HEK293 (cell line): ENCODE results near the gene DOCK8.

ENCODE experiments used
- CTCF ChIA-PET: fragments of 350-600 bp; formaldehyde crosslinking; extraction: SDS; loops from one replicate; lab custom pipeline; 2021; ENCODE audit warnings: antibody characterized with exemption; lab: Yijun Ruan, JAX
- POLR2A ChIA-PET: fragments of 300-600 bp; formaldehyde crosslinking; extraction: SDS; loops from one replicate; lab custom pipeline; 2020; ENCODE audit warnings: antibody characterized with exemption, inconsistent platforms; lab: Yijun Ruan, JAX
- H3K27ac ChIP-seq: fragments of 200-500 bp; sonication (Bioruptor generic); 2 replicates; pipeline ENCODE4 v1.5.1; 2014; ENCODE audit warnings: low read depth, low read length, control low read depth, inconsistent platforms; ENCODE audit errors: extremely low read depth
- H3K36me3 ChIP-seq, 2 experiments: fragments of 200-500 bp in 1 of 2; sonication (Bioruptor generic) in 1 of 2; 1 replicate in 1 of 2; 2 replicates in 1 of 2; pipeline ENCODE4 v1.5.1; 2014 to 2017; ENCODE audit warnings: inconsistent platforms in 2 of 2, low read length in 2 of 2; ENCODE audit not compliant: control insufficient read depth in 2 of 2, insufficient read depth in 1 of 2
- H3K4me1 ChIP-seq: fragments of 200-500 bp; sonication (Bioruptor generic); 2 replicates; pipeline ENCODE4 v1.5.1; 2014; ENCODE audit warnings: mild to moderate bottlenecking, low read length, inconsistent platforms; ENCODE audit not compliant: control insufficient read depth, insufficient read depth
- H3K4me3 ChIP-seq: 2 replicates; pipeline ENCODE4 v1.5.1; 2011; ENCODE audit warnings: low read depth, mild to moderate bottlenecking, control low read depth, low read length, moderate library complexity
- H3K9me3 ChIP-seq: fragments of 200-500 bp; sonication (Bioruptor generic); 2 replicates; pipeline ENCODE4 v1.5.1; 2014; ENCODE audit warnings: low read depth, low read length, inconsistent platforms; ENCODE audit not compliant: control insufficient read depth, insufficient read depth
- MEIS1 ChIP-seq: sonication (generic); formaldehyde crosslinking; IDR thresholded peaks from 2 replicates; pipeline ENCODE4 v1.8.1; 2022; ENCODE audit warnings: missing genetic modification reagents, mild to moderate bottlenecking, borderline replicate concordance
- PRDM1 ChIP-seq: fragments of 450-650 bp; formaldehyde crosslinking; IDR thresholded peaks from 2 replicates; pipeline ENCODE4; 2016; ENCODE audit warnings: missing biosample characterization, missing genetic modification characterization
- PRDM2 ChIP-seq: fragments of 450-650 bp; formaldehyde crosslinking; IDR thresholded peaks from 2 replicates; pipeline ENCODE4 v1.5.1; 2016; ENCODE audit warnings: missing biosample characterization, missing genetic modification characterization, borderline replicate concordance
- ZFHX2 ChIP-seq: fragments of 450-650 bp; formaldehyde crosslinking; conservative IDR thresholded peaks from 2 replicates; pipeline ENCODE4 v1.5.1; 2016; ENCODE audit warnings: missing biosample characterization, missing genetic modification characterization
- ZNF157 ChIP-seq: fragments of 450-650 bp; formaldehyde crosslinking; IDR thresholded peaks from 2 replicates; pipeline ENCODE4 v1.5.1; 2016; ENCODE audit warnings: missing biosample characterization, missing genetic modification characterization
- ZNF16 ChIP-seq: fragments of 450-650 bp; formaldehyde crosslinking; IDR thresholded peaks from 2 replicates; pipeline ENCODE4 v1.5.1; 2016; ENCODE audit warnings: low read depth, missing biosample characterization, missing genetic modification characterization
- ZNF280C ChIP-seq: fragments of 450-650 bp; formaldehyde crosslinking; IDR thresholded peaks from 2 replicates; pipeline ENCODE4 v1.5.1; 2016; ENCODE audit warnings: missing biosample characterization, missing genetic modification characterization
- ZNF561 ChIP-seq: fragments of 450-650 bp; IDR thresholded peaks from 2 replicates; pipeline ENCODE4 v1.5.1; 2018; ENCODE audit warnings: missing biosample characterization, missing genetic modification characterization, borderline replicate concordance
- ZNF670 ChIP-seq: fragments of 450-650 bp; formaldehyde crosslinking; IDR thresholded peaks from 2 replicates; pipeline ENCODE4 v1.5.1; 2016; ENCODE audit warnings: missing biosample characterization, missing genetic modification characterization, low read depth
- TF ChIP-seq, protein P1 (sequence below): fragments of 450-650 bp; IDR thresholded peaks from 2 replicates; pipeline ENCODE4 v1.5.1; 2018; ENCODE audit warnings: missing biosample characterization, mild to moderate bottlenecking, missing genetic modification characterization
- TF ChIP-seq, protein P2 (sequence below): fragments of 450-650 bp; formaldehyde crosslinking; IDR thresholded peaks from 2 replicates; pipeline ENCODE4 v1.5.1; 2016; ENCODE audit warnings: missing biosample characterization, missing genetic modification characterization

The DOCK8 gene

DNA sequence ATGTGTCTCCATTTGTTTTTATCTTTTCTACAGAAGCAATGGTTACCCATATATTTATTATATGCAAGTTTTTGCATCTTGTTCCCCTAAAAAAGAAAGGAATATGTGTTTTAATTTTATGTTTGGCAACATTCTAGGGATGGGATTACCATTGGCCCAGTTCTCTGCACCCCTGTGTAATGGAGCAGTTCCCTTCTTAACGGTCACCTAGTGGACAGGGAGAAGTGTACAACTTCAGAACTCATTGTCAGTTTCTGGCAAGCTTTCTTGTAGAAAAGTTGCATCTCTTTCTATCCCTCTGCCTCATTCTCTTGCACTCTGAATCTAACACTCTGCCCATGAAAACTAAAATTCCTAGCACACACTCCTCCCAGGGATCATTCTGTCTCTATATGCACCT is 78.2 kb downstream of the DOCK8 start:
- no peak for TF ChIP-seq PRDM2 (tag by site-specific recombination)
- Histone ChIP-seq H3K36me3 (no peaks in the 10 kb centered on the region), H3K4me3 (no peak overlapping the region), H3K9me3 (no peaks in the 10 kb centered on the region), H3K4me1 (no peaks in the 10 kb centered on the region), H3K27ac (no peak overlapping the region)
- ChIA-PET POLR2A (no interaction called here), CTCF (no interaction called here)

GRCh38 chr9:295576-295975 is 80.9 kb downstream of the DOCK8 start:
- H3K27ac ChIP-seq, result no peak overlapping the region
- CTCF ChIA-PET, result interaction anchor here (0.6 to 0.7 kb wide), 3 partner anchors 11 to 80 kb away, joined by 3 read pairs; no protein-coding TSS in a partner anchor
- no peak for TF ChIP-seq PRDM1
- POLR2A ChIA-PET, result interaction anchor here (0.7 kb wide), 1 partner anchor 30 kb away, joined by 3 read pairs; no protein-coding TSS in a partner anchor
- H3K9me3 ChIP-seq, result no peaks in the 10 kb centered on the region
- H3K36me3 ChIP-seq, result no peaks in the 10 kb centered on the region
- no peaks in the 10 kb centered on the region for H3K4me1 ChIP-seq
- no peak overlapping the region for H3K4me3 ChIP-seq

DNA sequence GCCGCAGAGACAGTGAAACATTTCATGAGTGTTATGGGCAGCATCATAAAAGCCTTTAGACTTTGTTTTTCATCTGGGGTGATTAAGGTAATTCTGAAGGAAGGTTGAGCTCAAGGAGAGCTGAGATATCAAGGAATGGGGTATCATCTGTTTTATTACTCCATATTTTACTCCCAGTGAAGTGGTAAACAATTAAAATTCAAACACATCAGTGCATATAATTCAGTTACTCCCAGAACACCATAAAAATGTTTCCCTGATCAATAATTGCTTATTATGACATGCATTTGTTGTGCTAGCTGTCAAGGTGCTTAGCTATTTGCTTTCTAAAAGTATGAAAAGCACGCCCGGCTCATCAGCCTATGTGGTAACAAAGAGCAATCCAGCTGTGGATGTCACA is 81.7 kb downstream of the DOCK8 start:
- TF ChIP-seq ZFHX2 (tag by site-specific recombination) (no peak), ZNF670 (tag by site-specific recombination) (no peak), ZNF561 (tag by site-specific recombination) (no peak), ZNF280C (no peak), ZNF16 (tag by site-specific recombination) (no peak), ZNF157 (no peak), MEIS1 (CRISPR knock-in tag) (no peak)
- TF ChIP-seq, protein P1, sequence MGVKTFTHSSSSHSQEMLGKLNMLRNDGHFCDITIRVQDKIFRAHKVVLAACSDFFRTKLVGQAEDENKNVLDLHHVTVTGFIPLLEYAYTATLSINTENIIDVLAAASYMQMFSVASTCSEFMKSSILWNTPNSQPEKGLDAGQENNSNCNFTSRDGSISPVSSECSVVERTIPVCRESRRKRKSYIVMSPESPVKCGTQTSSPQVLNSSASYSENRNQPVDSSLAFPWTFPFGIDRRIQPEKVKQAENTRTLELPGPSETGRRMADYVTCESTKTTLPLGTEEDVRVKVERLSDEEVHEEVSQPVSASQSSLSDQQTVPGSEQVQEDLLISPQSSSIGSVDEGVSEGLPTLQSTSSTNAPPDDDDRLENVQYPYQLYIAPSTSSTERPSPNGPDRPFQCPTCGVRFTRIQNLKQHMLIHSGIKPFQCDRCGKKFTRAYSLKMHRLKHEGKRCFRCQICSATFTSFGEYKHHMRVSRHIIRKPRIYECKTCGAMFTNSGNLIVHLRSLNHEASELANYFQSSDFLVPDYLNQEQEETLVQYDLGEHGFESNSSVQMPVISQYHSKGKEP (tag by site-specific recombination), result no peak
- TF ChIP-seq, protein P2, sequence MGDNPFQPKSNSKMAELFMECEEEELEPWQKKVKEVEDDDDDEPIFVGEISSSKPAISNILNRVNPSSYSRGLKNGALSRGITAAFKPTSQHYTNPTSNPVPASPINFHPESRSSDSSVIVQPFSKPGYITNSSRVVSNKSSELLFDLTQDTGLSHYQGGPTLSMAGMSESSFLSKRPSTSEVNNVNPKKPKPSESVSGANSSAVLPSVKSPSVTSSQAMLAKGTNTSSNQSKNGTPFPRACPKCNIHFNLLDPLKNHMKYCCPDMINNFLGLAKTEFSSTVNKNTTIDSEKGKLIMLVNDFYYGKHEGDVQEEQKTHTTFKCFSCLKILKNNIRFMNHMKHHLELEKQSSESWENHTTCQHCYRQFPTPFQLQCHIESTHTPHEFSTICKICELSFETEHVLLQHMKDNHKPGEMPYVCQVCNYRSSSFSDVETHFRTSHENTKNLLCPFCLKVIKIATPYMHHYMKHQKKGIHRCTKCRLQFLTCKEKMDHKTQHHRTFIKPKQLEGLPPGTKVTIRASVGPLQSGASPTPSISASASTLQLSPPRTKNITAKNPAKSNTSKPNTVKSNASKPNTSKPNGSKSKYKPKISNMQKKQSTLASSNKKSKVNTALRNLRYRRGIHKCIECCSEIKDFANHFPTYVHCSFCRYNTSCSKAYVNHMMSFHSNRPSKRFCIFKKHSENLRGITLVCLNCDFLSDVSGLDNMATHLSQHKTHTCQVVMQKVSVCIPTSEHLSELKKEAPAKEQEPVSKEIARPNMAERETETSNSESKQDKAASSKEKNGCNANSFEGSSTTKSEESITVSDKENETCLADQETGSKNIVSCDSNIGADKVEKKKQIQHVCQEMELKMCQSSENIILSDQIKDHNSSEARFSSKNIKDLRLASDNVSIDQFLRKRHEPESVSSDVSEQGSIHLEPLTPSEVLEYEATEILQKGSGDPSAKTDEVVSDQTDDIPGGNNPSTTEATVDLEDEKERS, result no peak
- H3K36me3 ChIP-seq, result no peaks in the 10 kb centered on the region
- no peaks in the 10 kb centered on the region for H3K9me3 ChIP-seq
- H3K27ac ChIP-seq, result no peak overlapping the region
- H3K4me3 ChIP-seq, result no peak overlapping the region
- no peaks in the 10 kb centered on the region for H3K4me1 ChIP-seq
- POLR2A ChIA-PET, result no interaction called here
- CTCF ChIA-PET, result interaction anchor here (0.7 kb wide), 1 partner anchor 81 kb away, joined by 3 read pairs; no protein-coding TSS in a partner anchor
